GM21526 (cell line): ENCODE results near the gene APC.

Experiments
- ATAC-seq: cut with Tn5 transposase; IDR thresholded peaks from one replicate; pipeline ENCODE4 v1.9.1; 2021; ENCODE audit warnings: moderate library complexity; ENCODE audit not compliant: unreplicated experiment, low FRiP score

APC gene

GRCh38 chr5:112776301-112776856, 38.7 kb downstream of the APC start:
- ATAC-seq, result no peak

DNA sequence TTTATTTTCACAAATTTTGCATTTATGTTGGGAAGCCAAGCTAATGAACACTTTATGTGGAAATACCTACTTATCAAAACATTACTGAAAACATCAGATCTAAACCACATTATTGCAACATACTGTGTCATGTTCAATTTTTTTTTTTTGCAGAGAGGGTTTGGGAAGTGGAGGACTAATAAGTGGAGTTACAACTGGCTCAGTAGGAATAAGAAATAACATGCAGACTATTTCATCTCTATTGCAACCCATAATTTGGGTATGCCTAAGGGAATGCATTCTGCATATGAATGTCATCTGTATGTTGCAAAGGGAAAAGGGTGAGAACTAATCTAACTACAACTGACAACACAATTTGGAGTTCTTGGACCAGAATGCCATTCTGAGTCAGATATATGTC, 41.8 kb downstream of the APC start:
- no peak for ATAC-seq

GRCh38 chr5:112784726-112785125, 47.0 kb downstream of the APC start:
- no peak for ATAC-seq

- ATAC-seq, result no peak
Observed at GRCh38 chr5:112787261-112787660, 49.6 kb downstream of the APC start.

- ATAC-seq, result no peak
Observed at GRCh38 chr5:112787896-112788295, 50.2 kb downstream of the APC start.

- ATAC-seq, result no peak
Observed at GRCh38 chr5:112793201-112793600, 55.5 kb downstream of the APC start.

DNA sequence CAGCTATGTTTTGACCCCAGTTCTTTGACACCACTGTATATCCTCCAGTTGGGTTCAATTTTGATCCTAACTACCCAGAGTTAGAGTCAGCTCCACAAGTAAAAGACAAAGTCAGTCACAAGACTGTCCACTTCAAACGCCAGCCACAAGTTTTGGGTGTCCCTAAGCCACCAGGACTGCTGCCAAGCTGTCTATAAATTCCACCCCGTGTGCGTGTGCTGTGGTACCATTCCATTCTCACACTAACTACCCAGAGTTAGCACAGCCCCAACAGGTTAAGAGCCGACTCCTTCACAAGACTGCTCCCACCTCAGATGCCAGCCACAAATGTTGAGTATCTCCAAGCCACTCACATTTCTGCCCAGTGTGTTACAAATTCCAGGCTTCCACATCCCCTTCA, 56.7 kb downstream of the APC start:
- ATAC-seq, result no peak

DNA sequence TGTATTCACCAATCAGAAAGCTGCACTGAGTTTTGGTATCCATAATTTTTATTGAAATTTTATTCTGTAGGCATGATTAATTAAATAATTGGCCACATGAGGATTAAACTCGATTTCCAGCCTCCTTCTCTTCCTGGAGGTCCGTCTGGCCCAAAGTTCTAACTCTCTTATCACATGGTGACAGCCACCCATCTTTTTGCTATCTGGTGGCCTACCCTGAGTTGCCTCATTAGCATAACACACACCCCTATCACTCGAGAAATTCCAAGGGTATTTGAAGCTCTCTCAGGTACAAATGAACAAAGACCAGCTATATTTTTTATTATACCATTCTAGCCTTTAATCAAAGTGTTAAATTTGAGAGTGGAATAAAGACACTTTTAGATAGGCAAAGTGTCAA, 57.7 kb downstream of the APC start:
- ATAC-seq, result no peak

- no peak for ATAC-seq
Observed at GRCh38 chr5:112795944-112796678, 58.4 kb downstream of the APC start.

DNA sequence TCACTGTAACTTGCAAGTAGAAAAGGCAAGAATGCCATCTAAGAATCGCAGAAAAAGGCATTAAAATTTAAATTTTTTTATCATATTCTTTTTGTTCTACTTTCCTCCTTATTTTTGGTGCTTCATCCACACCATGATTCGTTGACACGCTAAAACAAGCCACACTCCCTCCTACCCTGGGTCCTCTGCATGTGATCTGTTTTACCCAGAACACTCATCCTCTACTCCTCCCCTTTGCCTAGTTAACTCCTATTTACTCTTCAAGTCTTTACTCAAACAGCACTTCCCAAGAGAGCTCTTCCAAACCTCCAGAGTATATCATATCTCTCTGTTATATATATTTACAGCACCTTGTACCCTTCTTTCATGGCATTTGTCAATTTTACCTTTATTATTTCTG, 62.0 kb downstream of the APC start:
- no peak for ATAC-seq

GRCh38 chr5:112800891-112801290, 63.2 kb downstream of the APC start:
- no peak for ATAC-seq

GRCh38 chr5:112811023-112811422, 73.3 kb downstream of the APC start:
- no peak for ATAC-seq

- ATAC-seq, result no peak
Observed at GRCh38 chr5:112812549-112812948, 74.9 kb downstream of the APC start.

DNA sequence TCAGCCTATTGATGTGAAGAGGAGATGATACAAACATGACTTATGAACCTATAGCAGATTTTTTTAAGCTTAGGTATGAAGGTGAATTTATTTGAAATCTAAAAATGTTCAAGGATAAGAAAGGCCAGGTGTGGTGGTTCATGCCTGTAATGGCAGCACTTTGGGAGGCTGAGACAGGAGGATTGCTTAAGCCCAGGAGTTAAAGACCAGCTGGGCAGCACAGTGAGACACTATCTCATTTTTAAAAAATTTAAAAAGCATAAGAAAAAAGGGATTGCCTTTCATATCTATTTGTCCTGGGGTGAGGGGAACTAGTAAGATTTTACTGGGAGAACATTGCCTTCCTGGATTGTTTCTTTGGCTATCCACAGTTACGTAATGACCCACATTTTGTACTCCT, 82.6 kb downstream of the APC start:
- ATAC-seq, result no peak

GRCh38 chr5:112822456-112822855, 84.8 kb downstream of the APC start:
- no peak for ATAC-seq

DNA sequence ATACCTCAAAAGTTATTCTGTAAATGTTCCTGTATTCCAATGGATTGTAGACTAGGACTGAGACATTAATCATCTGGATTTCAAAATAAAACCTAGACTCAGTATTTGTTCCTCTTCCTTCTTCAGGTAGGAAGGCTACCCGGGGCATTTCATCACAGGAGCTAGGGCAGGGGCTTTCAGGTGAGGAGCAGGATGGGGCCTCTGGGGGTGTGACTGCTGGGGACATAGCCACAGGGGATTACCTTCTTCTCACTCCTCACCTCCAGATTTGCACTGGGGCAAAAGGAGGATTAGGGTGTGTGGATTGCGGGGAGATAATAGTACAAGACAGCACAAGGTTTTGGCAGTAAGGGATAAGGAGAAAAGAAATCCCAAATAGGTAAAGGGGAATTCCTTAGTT, 85.5 kb downstream of the APC start:
- no peak for ATAC-seq

DNA sequence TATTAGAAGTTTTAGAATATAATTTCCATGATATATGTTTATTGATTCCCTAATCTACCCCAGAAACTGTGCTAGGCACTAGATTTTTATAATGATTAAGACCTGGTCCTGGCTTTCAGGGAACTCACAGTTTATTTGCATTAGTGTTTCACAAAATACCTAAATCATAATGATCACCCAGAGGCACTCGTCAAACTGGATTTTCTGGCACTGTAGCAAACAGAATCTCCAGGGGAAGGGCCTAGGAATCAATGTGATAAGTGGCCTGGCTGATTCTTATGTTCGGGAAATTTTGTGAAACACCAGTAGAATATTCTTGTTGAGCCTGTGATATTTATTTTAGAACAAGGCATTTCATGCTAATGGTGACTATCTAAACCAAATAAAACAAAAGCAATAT, 86.0 kb downstream of the APC start:
- ATAC-seq, result no peak

DNA sequence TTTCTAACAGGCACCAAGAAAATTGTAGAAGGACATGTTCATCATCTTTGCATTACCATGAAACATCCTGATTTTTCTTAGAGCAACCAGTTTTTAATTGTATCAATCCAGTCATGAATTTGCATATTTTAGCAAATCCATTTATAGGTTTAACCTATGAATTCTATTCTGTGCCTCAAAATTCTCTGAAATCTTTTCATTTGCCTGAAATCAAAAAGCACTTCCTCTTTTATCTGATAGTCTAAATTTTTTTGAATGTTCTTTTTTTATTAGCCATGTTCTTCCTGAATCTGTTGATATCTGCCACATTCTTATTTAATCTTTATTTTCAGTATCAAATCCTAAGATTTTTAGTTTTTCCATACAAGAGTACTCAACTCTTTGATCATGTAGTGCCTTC, 86.5 kb downstream of the APC start:
- ATAC-seq, result no peak

GRCh38 chr5:112830378-112830777, 92.7 kb downstream of the APC start:
- ATAC-seq, result no peak

DNA sequence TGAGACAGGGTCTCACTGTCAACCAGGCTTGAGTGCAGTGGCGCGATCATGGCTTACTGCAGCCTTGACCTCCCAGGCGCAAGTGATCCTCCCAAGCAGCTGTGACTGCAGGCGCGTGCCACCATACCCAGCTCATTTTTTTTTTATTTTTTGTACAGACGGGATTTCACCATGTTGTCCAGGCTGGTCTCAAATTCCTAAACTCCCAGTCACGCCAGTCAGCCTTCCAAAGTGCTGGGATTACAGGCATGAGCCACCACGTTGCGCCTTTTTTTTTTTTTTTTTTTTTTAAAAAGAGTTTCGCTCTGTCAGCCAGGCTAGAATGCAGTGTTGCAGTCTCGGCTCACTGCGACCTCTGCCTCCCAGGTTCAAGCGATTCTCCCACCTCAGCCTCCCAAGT, 96.3 kb downstream of the APC start:
- ATAC-seq, result no peak

DNA sequence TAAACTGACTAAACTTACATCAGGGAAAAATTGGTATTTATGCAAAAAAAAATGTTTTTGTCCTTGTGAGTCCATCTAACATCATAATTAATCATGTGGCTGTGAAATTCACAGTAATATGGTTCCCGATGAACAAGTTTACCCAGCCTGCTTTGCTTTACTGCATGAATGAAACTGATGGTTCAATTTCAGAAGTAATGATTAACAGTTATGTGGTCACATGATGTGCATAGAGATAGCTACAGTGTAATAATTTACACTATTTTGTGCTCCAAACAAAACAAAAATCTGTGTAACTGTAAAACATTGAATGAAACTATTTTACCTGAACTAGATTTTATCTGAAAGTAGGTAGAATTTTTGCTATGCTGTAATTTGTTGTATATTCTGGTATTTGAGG, 106.8 kb downstream of the APC start:
- no peak for ATAC-seq

- no peak for ATAC-seq
Observed at GRCh38 chr5:112846556-112846955, 108.9 kb downstream of the APC start.

DNA sequence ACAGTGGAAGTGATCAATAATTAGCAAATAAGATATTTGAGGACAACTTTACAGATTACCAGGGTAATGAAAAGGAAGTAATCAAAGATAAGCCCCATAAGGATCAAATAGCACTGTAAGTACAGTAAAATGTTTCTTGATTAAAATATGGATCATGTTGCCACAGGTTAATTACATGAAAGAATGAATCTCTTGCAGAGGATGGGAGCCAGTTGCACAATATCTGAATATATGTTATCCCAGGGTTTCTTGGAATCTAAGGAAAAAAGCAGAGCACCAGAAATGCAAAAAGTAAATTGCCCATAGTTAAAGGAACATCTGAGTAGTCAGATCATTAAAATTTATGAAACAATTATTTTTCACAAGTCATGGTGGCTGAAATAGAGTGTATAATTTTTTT, 109.6 kb downstream of the APC start:
- ATAC-seq, result no peak
